Measurements from ENCODE around the gene CRYAA. TPM values are rescaled to one million over a fixed set of nuclear protein-coding genes. Genes with fewer than 3 reads are reported as not detected.

CRYAA gene
- total RNA-seq, 2 donors from 2014 or later, result not detected

- Histone ChIP-seq H3K27me3 (replicated peaks; ENCODE audit: insufficient read depth) (no peaks in the 10 kb centered on the region), H3K9me3 (peaks cover 7% of the 10 kb centered on the region), H3K4me3 (no peak overlapping the region), H3K4me1 (ENCODE audit: control insufficient read depth in 1 of 2, low read depth in 2 of 2) (no peaks in the 10 kb centered on the region), H3K36me3 (no peaks in the 10 kb centered on the region), H3K27ac (no peak overlapping the region)
- ATAC-seq (ENCODE audit: insufficient number of reproducible peaks, low FRiP score, low read depth), result no peak
- no peak for DNase-seq (ENCODE audit: low spot score)
- TF ChIP-seq CTCF (IDR thresholded peaks at IDR 0.05), result no peak
Measured at GRCh38 chr21:43206231-43207042, 37.6 kb downstream of the CRYAA start.

- no peak overlapping the region for H3K4me3 ChIP-seq
- H3K36me3 ChIP-seq, result no peaks in the 10 kb centered on the region
- no peaks in the 10 kb centered on the region for H3K27me3 ChIP-seq (replicated peaks; ENCODE audit: insufficient read depth)
- H3K9me3 ChIP-seq, result peaks cover 1% of the 10 kb centered on the region
- no peak for ATAC-seq (ENCODE audit: insufficient number of reproducible peaks, low FRiP score, low read depth)
- no peak for DNase-seq (ENCODE audit: low spot score)
- no peak for TF ChIP-seq CTCF (IDR thresholded peaks at IDR 0.05)
- no peak overlapping the region for H3K27ac ChIP-seq
- no peaks in the 10 kb centered on the region for H3K4me1 ChIP-seq (ENCODE audit: control insufficient read depth in 1 of 2, low read depth in 2 of 2)
Measured at GRCh38 chr21:43207043-43207315, 38.2 kb downstream of the CRYAA start.

- Histone ChIP-seq H3K4me3 (no peak overlapping the region), H3K9me3 (no peaks in the 10 kb centered on the region), H3K36me3 (no peaks in the 10 kb centered on the region), H3K4me1 (ENCODE audit: control insufficient read depth in 1 of 2, low read depth in 2 of 2) (no peaks in the 10 kb centered on the region), H3K27me3 (replicated peaks; ENCODE audit: insufficient read depth) (no peaks in the 10 kb centered on the region), H3K27ac (no peak overlapping the region)
- no peak for TF ChIP-seq CTCF (IDR thresholded peaks at IDR 0.05)
- DNase-seq (ENCODE audit: low spot score) (no peak), ATAC-seq (ENCODE audit: insufficient number of reproducible peaks, low FRiP score, low read depth) (no peak)
Measured at GRCh38 chr21:43207868-43208267, 39.1 kb downstream of the CRYAA start.

GRCh38 chr21:43208561-43209332 is 39.9 kb downstream of the CRYAA start:
- Histone ChIP-seq H3K27ac (no peak overlapping the region), H3K27me3 (replicated peaks; ENCODE audit: insufficient read depth) (no peaks in the 10 kb centered on the region), H3K4me3 (no peak overlapping the region), H3K9me3 (no peaks in the 10 kb centered on the region), H3K36me3 (no peaks in the 10 kb centered on the region), H3K4me1 (ENCODE audit: control insufficient read depth in 1 of 2, low read depth in 2 of 2) (no peaks in the 10 kb centered on the region)
- no peak for TF ChIP-seq CTCF (IDR thresholded peaks at IDR 0.05)
- ATAC-seq (ENCODE audit: insufficient number of reproducible peaks, low FRiP score, low read depth), result no peak
- no peak for DNase-seq (ENCODE audit: low spot score)

GRCh38 chr21:43209575-43210453 is 41.0 kb downstream of the CRYAA start:
- no peak overlapping the region for H3K4me3 ChIP-seq
- no peak for DNase-seq (ENCODE audit: low spot score)
- no peak for TF ChIP-seq CTCF (IDR thresholded peaks at IDR 0.05)
- H3K27me3 ChIP-seq (replicated peaks; ENCODE audit: insufficient read depth), result no peaks in the 10 kb centered on the region
- H3K9me3 ChIP-seq, result no peaks in the 10 kb centered on the region
- H3K36me3 ChIP-seq, result no peaks in the 10 kb centered on the region
- H3K4me1 ChIP-seq (ENCODE audit: control insufficient read depth in 1 of 2, low read depth in 2 of 2), result no peaks in the 10 kb centered on the region
- ATAC-seq (ENCODE audit: insufficient number of reproducible peaks, low FRiP score, low read depth), result no peak
- H3K27ac ChIP-seq, result no peak overlapping the region

Measured in thoracic aorta (tissue), 2 donors.